Anterior cingulate cortex (tissue), 58 donors: ENCODE measurements around the gene NT5DC4.

Source experiments
- DNase-seq, 58 donors: peaks; one replicate each; lab custom pipeline; 2025; lab: John Stamatoyannopoulos, UW

Gene NT5DC4

DNA sequence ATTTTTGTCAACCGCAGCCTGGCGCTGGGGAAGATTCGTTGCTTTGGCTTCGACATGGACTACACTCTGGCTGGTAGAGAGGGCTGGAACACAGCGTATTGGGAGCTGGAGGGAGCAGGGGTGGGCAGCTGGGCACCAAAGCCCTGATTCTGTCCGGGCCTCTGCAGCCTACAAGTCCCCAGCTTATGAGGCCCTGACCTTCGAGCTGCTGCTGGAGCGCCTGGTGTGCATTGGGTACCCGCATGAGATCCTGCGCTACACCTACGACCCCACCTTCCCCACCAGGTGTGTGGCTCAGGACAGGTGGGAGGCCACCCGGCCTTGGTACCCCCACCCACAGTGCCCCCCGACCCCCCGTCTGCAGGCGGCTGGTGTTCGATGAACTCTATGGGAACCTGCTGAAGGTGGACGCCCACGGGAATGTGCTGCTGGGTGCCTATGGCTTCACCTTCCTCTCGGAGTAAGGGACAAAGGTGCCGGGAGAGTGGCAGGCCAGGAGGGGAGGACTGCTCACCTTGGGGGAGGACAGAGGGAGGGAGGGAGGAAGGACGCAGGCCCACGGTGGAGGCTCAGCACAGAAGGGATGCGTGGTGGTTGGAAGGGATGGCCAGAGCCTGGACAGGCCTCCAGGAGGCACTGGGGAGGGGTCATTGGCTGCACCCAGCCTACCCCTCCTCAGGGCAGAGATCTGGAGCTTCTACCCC lies 1.2 kb downstream of the NT5DC4 start:
- DNase-seq: no peak

- no peak for DNase-seq
Measured at GRCh38 chr2:112722816-112723546, 2.2 kb downstream of the NT5DC4 start.

- no peak for DNase-seq
Measured at GRCh38 chr2:112723547-112723940, 2.7 kb downstream of the NT5DC4 start.

- DNase-seq: no peak
Measured at GRCh38 chr2:112723995-112724394, 3.2 kb downstream of the NT5DC4 start.

GRCh38 chr2:112724591-112725525 lies 4.0 kb downstream of the NT5DC4 start:
- DNase-seq: no peak

DNA sequence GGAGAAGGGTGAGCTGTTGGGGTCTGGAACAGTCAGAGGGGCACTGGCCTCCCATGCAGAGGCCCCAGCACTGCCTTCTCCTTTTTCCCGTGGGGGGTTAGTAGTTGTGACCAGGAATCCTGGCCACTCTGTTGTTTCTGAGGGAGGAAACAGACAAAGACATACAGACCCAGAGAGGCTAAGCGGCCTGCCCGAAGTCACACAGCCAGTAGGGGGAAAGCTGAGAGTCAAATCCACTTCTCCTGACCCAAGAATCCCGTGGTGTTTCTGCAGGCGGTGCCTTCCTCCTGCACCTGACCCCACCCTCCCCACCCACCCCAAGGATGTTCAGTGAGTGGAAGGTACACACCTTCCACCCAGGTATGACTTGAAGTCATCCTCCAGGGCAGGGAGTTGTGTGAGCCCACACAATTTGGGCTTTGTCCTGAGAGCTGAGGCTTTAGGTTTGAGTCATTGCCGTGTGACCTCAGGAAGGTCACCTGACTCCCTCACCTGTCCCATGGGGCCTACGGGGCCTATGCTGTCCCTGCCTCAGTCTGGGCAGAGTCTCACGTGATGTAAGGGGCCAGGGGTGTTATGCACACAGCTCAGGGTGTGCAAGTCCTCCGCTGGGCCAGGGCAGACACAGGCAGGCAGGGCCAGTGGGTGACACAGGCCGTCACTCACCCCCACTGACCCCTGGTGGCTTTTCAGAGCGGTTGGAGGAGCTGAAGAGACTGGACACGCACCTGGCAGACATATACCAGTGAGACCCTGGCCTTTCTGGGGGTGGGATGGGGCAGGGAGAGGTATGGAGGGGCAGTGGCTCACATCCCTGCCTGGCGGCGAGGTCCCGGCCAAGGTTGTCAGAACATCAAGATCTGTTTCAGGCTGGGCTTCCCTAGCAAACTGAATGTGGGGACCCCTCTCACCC lies 5.0 kb downstream of the NT5DC4 start:
- DNase-seq: no peak

GRCh38 chr2:112726487-112727190 lies 5.8 kb downstream of the NT5DC4 start:
- DNase-seq: peak in 56 of 58 donors; percentile 14 to 90 (median 78)

GRCh38 chr2:112727276-112728028 lies 6.6 kb downstream of the NT5DC4 start:
- no peak for DNase-seq

DNA sequence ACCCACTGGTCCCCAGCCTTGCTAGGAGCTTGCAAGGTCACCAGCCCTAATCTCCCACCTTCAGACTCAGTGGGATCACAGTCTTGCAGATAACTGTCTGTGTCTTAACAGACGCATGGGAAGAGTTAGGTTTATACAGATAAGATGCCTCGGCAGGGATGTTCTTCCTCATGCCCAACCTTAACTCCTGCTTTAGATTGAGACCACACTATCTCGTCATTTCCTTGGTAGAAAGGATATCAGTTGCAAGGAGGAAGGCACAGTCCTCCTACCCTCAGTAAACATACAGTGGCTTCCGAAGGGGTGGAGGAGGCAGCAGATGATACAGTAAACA lies 7.2 kb downstream of the NT5DC4 start:
- DNase-seq: no peak

- no peak for DNase-seq
Measured at GRCh38 chr2:112728378-112729175, 7.8 kb downstream of the NT5DC4 start.

DNA sequence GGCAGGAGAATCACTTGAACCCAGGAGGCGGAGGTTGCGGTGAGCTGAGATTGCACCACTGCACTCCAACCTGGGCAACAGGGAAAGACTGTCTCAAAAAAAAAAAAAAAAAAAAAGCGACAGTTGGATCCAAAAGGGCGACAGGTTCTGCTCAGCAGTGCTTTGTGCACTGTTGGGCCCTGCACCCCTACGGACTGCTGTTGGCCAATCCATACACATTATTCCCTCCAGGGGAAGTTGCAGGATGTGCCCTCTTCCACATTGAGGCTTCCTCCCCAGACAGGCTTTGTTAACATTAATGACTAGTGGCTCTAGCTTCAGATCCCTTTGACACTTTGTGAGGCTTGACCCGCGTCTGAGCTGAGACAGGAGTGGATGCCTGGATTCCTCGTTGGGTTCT lies 9.4 kb downstream of the NT5DC4 start:
- DNase-seq: no peak

- DNase-seq: no peak
Measured at GRCh38 chr2:112730791-112731190, 10.0 kb downstream of the NT5DC4 start.

DNA sequence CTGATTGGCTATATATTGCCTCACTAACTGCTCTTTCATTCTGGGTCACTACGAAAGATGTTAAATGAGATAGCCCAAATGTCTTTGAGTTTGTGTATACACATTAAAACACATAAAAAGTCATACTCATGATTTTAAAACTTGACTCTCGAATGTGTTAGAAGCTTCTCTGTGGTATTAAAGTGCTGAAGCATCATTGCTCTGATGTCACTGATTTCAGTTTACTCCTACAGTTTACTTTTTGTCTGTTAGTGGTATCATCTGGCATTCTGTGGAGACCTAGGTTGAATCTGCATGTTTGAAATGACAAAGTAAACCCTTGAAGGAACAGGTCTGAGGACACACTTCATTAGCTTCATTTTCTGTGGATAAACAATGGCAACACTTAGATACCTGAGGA lies 10.7 kb downstream of the NT5DC4 start:
- no peak for DNase-seq

DNA sequence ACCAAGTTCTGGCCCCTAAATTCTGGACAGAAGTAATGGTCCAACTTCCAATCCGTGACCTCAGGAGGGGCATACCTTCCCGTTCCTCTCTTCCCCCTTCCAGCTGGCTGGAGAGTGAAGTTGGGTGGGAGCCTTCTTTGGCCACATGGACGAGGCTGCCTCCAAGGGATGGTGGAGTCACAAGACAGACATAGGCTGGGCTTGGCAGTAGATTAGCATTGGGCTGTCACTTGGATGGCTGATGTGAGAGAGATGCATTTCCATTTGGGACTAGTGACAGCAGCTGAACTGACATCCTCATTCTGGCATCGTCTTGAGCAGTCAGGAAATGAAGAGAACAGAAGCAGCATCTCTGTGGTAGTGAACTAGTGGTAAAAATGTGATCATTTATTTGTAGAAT lies 12.6 kb downstream of the NT5DC4 start:
- DNase-seq: no peak

DNA sequence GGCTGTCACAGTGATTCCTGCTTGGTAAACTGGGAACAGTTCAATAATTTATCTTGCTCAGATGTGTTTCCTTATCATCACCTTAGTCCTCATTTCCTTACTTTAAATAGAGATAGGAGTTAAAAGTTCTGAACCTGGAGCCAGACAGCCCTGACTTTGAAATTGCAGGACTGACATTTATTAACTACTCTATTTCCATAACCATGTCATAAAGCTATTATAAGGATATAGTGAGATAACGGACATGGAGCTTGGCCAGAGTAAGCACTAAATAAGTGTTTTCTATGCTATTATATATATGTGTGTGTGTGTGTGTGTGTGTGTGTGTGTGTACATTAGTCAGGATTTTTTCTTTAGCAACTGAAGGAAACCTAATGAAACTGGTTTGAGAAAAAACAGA lies 13.1 kb downstream of the NT5DC4 start:
- DNase-seq: no peak

- DNase-seq: no peak
Measured at GRCh38 chr2:112737542-112738232, 16.9 kb downstream of the NT5DC4 start.

DNA sequence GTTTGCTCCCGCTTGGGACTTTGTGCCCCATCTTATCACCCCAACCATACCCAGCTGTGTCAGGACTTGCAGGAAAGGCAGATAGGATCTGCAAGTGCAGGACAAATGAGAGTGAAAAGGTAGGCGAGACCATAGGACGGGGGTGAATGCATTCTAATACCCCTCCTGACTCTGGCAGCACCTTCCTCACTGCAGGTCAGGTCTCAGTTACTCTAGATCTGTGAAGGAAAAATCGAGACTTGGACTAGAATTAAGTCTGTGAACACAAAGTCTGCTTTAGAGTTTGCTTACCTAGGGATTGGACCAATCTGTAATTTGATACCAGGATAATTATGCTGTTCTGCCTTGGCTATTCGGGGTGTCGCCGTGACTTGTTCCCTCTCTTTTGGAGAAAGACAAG lies 19.7 kb downstream of the NT5DC4 start:
- no peak for DNase-seq
